ENCODE data around the gene PAK1. TPM values are rescaled to one million over a fixed set of nuclear protein-coding genes. Genes with fewer than 3 reads are reported as not detected.

PAK1 gene
- total RNA-seq, 1 donor from 2014 or later = 69.3 TPM

- peak; percentile 45 for DNase-seq
Measured at GRCh38 chr11:77472991-77473800, 698 bp downstream of the PAK1 start.

GRCh38 chr11:77471558-77472193, 2.2 kb downstream of the PAK1 start:
- DNase-seq = no peak

GRCh38 chr11:77470971-77471370, 2.9 kb downstream of the PAK1 start:
- no peak for DNase-seq

- no peak for DNase-seq
Measured at GRCh38 chr11:77470504-77470903, 3.4 kb downstream of the PAK1 start.

GRCh38 chr11:77468527-77468926, 5.4 kb downstream of the PAK1 start:
- no peak for DNase-seq

- DNase-seq = no peak
Measured at GRCh38 chr11:77467993-77468392, 5.9 kb downstream of the PAK1 start.

GRCh38 chr11:77467233-77467632, 6.7 kb downstream of the PAK1 start:
- DNase-seq = no peak

- DNase-seq = no peak
Measured at GRCh38 chr11:77457340-77457739, 16.6 kb downstream of the PAK1 start.

- no peak for DNase-seq
Measured at GRCh38 chr11:77455740-77456139, 18.2 kb downstream of the PAK1 start.

- DNase-seq = no peak
Measured at GRCh38 chr11:77454867-77455655, 18.8 kb downstream of the PAK1 start.

- no peak for DNase-seq
Measured at GRCh38 chr11:77450227-77450626, 23.7 kb downstream of the PAK1 start.

- DNase-seq = no peak
Measured at GRCh38 chr11:77449784-77450183, 24.1 kb downstream of the PAK1 start.

GRCh38 chr11:77449060-77449521, 24.8 kb downstream of the PAK1 start:
- DNase-seq = no peak

GRCh38 chr11:77448269-77448668, 25.6 kb downstream of the PAK1 start:
- DNase-seq = no peak

- no peak for DNase-seq
Measured at GRCh38 chr11:77446911-77447629, 26.8 kb downstream of the PAK1 start.

- no peak for DNase-seq
Measured at GRCh38 chr11:77444261-77444660, 29.6 kb downstream of the PAK1 start.

GRCh38 chr11:77442394-77443053, 31.4 kb downstream of the PAK1 start:
- no peak for DNase-seq

- DNase-seq = no peak
Measured at GRCh38 chr11:77441426-77441825, 32.5 kb downstream of the PAK1 start.

GRCh38 chr11:77440678-77441077, 33.2 kb downstream of the PAK1 start:
- no peak for DNase-seq

GRCh38 chr11:77438487-77438886, 35.4 kb downstream of the PAK1 start:
- DNase-seq = no peak

- no peak for DNase-seq
Measured at GRCh38 chr11:77436969-77437368, 36.9 kb downstream of the PAK1 start.

- no peak for DNase-seq
Measured at GRCh38 chr11:77436506-77436905, 37.4 kb downstream of the PAK1 start.

Data from occipital lobe (tissue), 2 donors.